ENCODE data around the gene DISC1. TPM values are rescaled to one million over a fixed set of nuclear protein-coding genes. Genes with fewer than 3 reads are reported as not detected.
A peak's percentile ranks its signal among the peaks of the same experiment; 100 is the strongest.

The DISC1 gene
- total RNA-seq, 2 donors from 2014 or later: 8.0 to 9.4 TPM

GRCh38 chr1:231753313-231753712, 126.7 kb downstream of the DISC1 start:
- H3K4me3 Mint-ChIP-seq: no peak overlapping the region
- no peak overlapping the region for H3K9ac ChIP-seq (ENCODE audit: extremely low read depth, low read length, poor library complexity, severe bottlenecking)

GRCh38 chr1:231757101-231757404, 130.5 kb downstream of the DISC1 start:
- H3K27ac Mint-ChIP-seq: no peak overlapping the region
- peaks cover 30% of the 10 kb centered on the region for H3K36me3 Mint-ChIP-seq (ENCODE audit: low read depth)
- TF ChIP-seq CTCF (conservative IDR thresholded peaks at IDR 0.05): no peak
- no peak overlapping the region for H3K4me3 ChIP-seq (ENCODE audit: low read length)
- no peaks in the 10 kb centered on the region for H3K4me1 ChIP-seq (ENCODE audit: control insufficient read depth, insufficient read depth, low read length)
- H3K27me3 Mint-ChIP-seq (ENCODE audit: insufficient read depth): no peaks in the 10 kb centered on the region
- no peaks in the 10 kb centered on the region for H3K27me3 ChIP-seq (ENCODE audit: control insufficient read depth, insufficient read depth, low read length, poor library complexity, severe bottlenecking)
- no peak overlapping the region for H3K9ac ChIP-seq (ENCODE audit: extremely low read depth, low read length, poor library complexity, severe bottlenecking)
- no peak for DNase-seq
- peaks cover 24% of the 10 kb centered on the region for H3K9me3 ChIP-seq (ENCODE audit: control insufficient read depth, low read length)
- H3K36me3 ChIP-seq (ENCODE audit: control insufficient read depth, insufficient read depth, low read length): peaks cover 4% of the 10 kb centered on the region
- H3K4me1 Mint-ChIP-seq: no peaks in the 10 kb centered on the region
- H3K9me3 Mint-ChIP-seq: peaks cover 22% of the 10 kb centered on the region
- WGBS, 2 experiments (ENCODE audit: insufficient coverage in 1 of 2, insufficient read length in 1 of 2): 59 to 100% methylated on average over 1 to 2 of the region's 2 CpGs
- H3K4me3 Mint-ChIP-seq: no peak overlapping the region
- no peak overlapping the region for H3K27ac ChIP-seq (ENCODE audit: low read depth, low read length)

More at GRCh38 chr1:231753313-231753712, 126.7 kb downstream of the DISC1 start:
- no peaks in the 10 kb centered on the region for H3K27me3 Mint-ChIP-seq (ENCODE audit: insufficient read depth)
- no peak overlapping the region for H3K27ac ChIP-seq (ENCODE audit: low read depth, low read length)
- WGBS, 2 experiments (ENCODE audit: insufficient coverage in 1 of 2, insufficient read length in 1 of 2): 94 to 95% methylated on average over 3 of the region's 3 CpGs
- no peak for TF ChIP-seq CTCF (conservative IDR thresholded peaks at IDR 0.05)
- H3K9me3 Mint-ChIP-seq: peaks cover 27% of the 10 kb centered on the region
- H3K4me3 ChIP-seq (ENCODE audit: low read length): peak overlapping the region; percentile 10
- H3K27ac Mint-ChIP-seq: no peak overlapping the region
- DNase-seq: no peak
- peaks cover 6% of the 10 kb centered on the region for H3K4me1 Mint-ChIP-seq
- H3K36me3 ChIP-seq (ENCODE audit: control insufficient read depth, insufficient read depth, low read length): peaks cover 4% of the 10 kb centered on the region
- H3K36me3 Mint-ChIP-seq (ENCODE audit: low read depth): peaks cover 44% of the 10 kb centered on the region
- no peaks in the 10 kb centered on the region for H3K4me1 ChIP-seq (ENCODE audit: control insufficient read depth, insufficient read depth, low read length)
- no peaks in the 10 kb centered on the region for H3K27me3 ChIP-seq (ENCODE audit: control insufficient read depth, insufficient read depth, low read length, poor library complexity, severe bottlenecking)
- H3K9me3 ChIP-seq (ENCODE audit: control insufficient read depth, low read length): peaks cover 33% of the 10 kb centered on the region

- no peak overlapping the region for H3K27ac ChIP-seq (ENCODE audit: low read depth, low read length)
- H3K4me3 ChIP-seq (ENCODE audit: low read length): no peak overlapping the region
- Mint-ChIP-seq H3K27ac (no peak overlapping the region), H3K27me3 (ENCODE audit: insufficient read depth) (no peaks in the 10 kb centered on the region), H3K36me3 (ENCODE audit: low read depth) (peaks cover 23% of the 10 kb centered on the region), H3K4me1 (no peaks in the 10 kb centered on the region), H3K9me3 (peaks cover 15% of the 10 kb centered on the region), H3K4me3 (no peak overlapping the region)
- peaks cover 4% of the 10 kb centered on the region for H3K36me3 ChIP-seq (ENCODE audit: control insufficient read depth, insufficient read depth, low read length)
- H3K4me1 ChIP-seq (ENCODE audit: control insufficient read depth, insufficient read depth, low read length): no peaks in the 10 kb centered on the region
- DNase-seq: no peak
- H3K27me3 ChIP-seq (ENCODE audit: control insufficient read depth, insufficient read depth, low read length, poor library complexity, severe bottlenecking): no peaks in the 10 kb centered on the region
- WGBS, 2 experiments (ENCODE audit: insufficient coverage in 1 of 2, insufficient read length in 1 of 2): 94 to 100% methylated on average over 2 to 8 of the region's 8 CpGs
- peaks cover 17% of the 10 kb centered on the region for H3K9me3 ChIP-seq (ENCODE audit: control insufficient read depth, low read length)
- no peak for TF ChIP-seq CTCF (conservative IDR thresholded peaks at IDR 0.05)
- H3K9ac ChIP-seq (ENCODE audit: extremely low read depth, low read length, poor library complexity, severe bottlenecking): no peak overlapping the region
Measured at GRCh38 chr1:231757759-231758158, 131.2 kb downstream of the DISC1 start.
